Right renal cortex interstitium (tissue), 3 donors: ENCODE results near the gene CAPS. TPM values are rescaled to one million over a fixed set of nuclear protein-coding genes. Genes with fewer than 3 reads are reported as not detected.

Experiments used
- polyA plus RNA-seq, 3 donors: library from polyadenylated mRNA; unstranded; fragments of 120-200 nt; gene quantifications; one replicate each; pipeline ENCODE4 v1.2.1, GENCODE V29; 2013; ENCODE audit not compliant: insufficient read length in 3 of 3

CAPS gene
- polyA plus RNA-seq, 3 donors: 15.6 to 28.0 (median 23.4) TPM

Other genes with a start within 250 kb of the CAPS start
- gene MICOS13, start 233.7 kb upstream of the CAPS start, polyA plus RNA-seq: 10 to 100 TPM; 26.2 to 35.6 (median 27.7) TPM
- gene HSD11B1L, start 233.2 kb upstream of the CAPS start, polyA plus RNA-seq: 10 to 100 TPM in 1 of 3 donors, 1 to 10 TPM in 2; 6.8 to 10.2 (median 8.0) TPM
- 100 to 1,000 TPM; 492 to 592 (median 586) TPM for gene RPL36, start 224.0 kb upstream of the CAPS start, polyA plus RNA-seq
- gene LONP1, start 194.1 kb upstream of the CAPS start, polyA plus RNA-seq: 10 to 100 TPM; 46.5 to 50.4 (median 47.9) TPM
- not detected for gene CATSPERD, start 193.6 kb upstream of the CAPS start, polyA plus RNA-seq
- 1 to 10 TPM; 1.2 to 1.8 (median 1.3) TPM for gene PRR22, start 129.5 kb upstream of the CAPS start, polyA plus RNA-seq
- gene DUS3L, start 123.1 kb upstream of the CAPS start, polyA plus RNA-seq: 10 to 100 TPM; 18.4 to 22.1 (median 20.9) TPM
- gene NRTN, start 109.2 kb upstream of the CAPS start, polyA plus RNA-seq: 1 to 10 TPM; 1.8 to 2.2 (median 2.0) TPM
- gene FUT6, start 74.6 kb upstream of the CAPS start, polyA plus RNA-seq: 10 to 100 TPM in 1 of 3 donors, 1 to 10 TPM in 2; 6.2 to 10.6 (median 8.9) TPM
- under 1 TPM; 0.26 to 0.64 (median 0.40) TPM for gene FUT3, start 62.8 kb upstream of the CAPS start, polyA plus RNA-seq
- under 1 TPM in 2 of 3 donors, not detected in 1; 0.11 to 0.17 TPM for gene FUT5, start 43.7 kb upstream of the CAPS start, polyA plus RNA-seq
- gene NDUFA11, start 10.5 kb upstream of the CAPS start, polyA plus RNA-seq: 100 to 1,000 TPM; 123 to 160 (median 138) TPM
- 1 to 10 TPM; 4.4 to 4.7 (median 4.5) TPM for gene VMAC, start 9.4 kb upstream of the CAPS start, polyA plus RNA-seq
- 10 to 100 TPM; 54.4 to 66.9 (median 63.4) TPM for gene RANBP3, start 63.9 kb downstream of the CAPS start, polyA plus RNA-seq
- gene RFX2, start 196.2 kb downstream of the CAPS start, polyA plus RNA-seq: 1 to 10 TPM; 5.8 to 7.8 (median 7.1) TPM
- gene ACSBG2, start 221.4 kb downstream of the CAPS start, polyA plus RNA-seq: 1 to 10 TPM in 1 of 3 donors, under 1 TPM in 2; 0.74 to 1.3 (median 0.78) TPM